PC-3 (cell line): ENCODE results near the gene SLC6A7. TPM values are rescaled to one million over a fixed set of nuclear protein-coding genes. Genes with fewer than 3 reads are reported as not detected.

Experiments
- ATAC-seq: fragments of 200-7000 bp; cut with Tn5 transposase; 2 replicates; pipeline ENCODE4 v1.9.1; 2020; ENCODE audit warnings: mild to moderate bottlenecking, moderate library complexity
- BruUV-seq: library from RNA; stranded (reverse); fragments of 400-500 nt; replicated peaks from 2 replicates; lab custom pipeline; 2021; lab: Mats Ljungman, UMichigan
- CTCF ChIA-PET: fragments of 300-600 bp; sonication (Branson Sonifier 250); formaldehyde crosslinking; loops from one replicate; lab custom pipeline; 2022; ENCODE audit warnings: antibody characterized with exemption; lab: Charles Lee
- POLR2A ChIA-PET: fragments of 300-600 bp; sonication (Branson Sonifier 250); formaldehyde crosslinking; loops from one replicate; lab custom pipeline; 2022; ENCODE audit warnings: antibody characterized with exemption; ENCODE audit not compliant: unreplicated experiment; lab: Charles Lee
- DNase-seq: peaks from one replicate; pipeline ENCODE4 v3.0.0-alpha.2; 2015
- H2AFZ ChIP-seq: fragments of 300-600 bp; sonication (generic); 2 replicates; pipeline ENCODE4 v1.6.0; 2016; ENCODE audit warnings: antibody characterized with exemption, low read length
- H3F3A ChIP-seq: fragments of 300-600 bp; sonication (generic); one replicate; pipeline ENCODE4 v1.6.0; 2017; ENCODE audit warnings: antibody characterized with exemption, low read length, control low read depth, mild to moderate bottlenecking; ENCODE audit not compliant: unreplicated experiment
- H3K27ac ChIP-seq: fragments of 300-600 bp; sonication (generic); 2 replicates; pipeline ENCODE4 v1.5.1; 2016; ENCODE audit warnings: mild to moderate bottlenecking, low read length
- H3K27me3 ChIP-seq: fragments of 300-600 bp; sonication (generic); 2 replicates; pipeline ENCODE4 v1.6.1; 2016; ENCODE audit warnings: low read length, mixed read lengths
- H3K36me3 ChIP-seq: fragments of 300-600 bp; sonication (generic); 2 replicates; pipeline ENCODE4 v1.6.1; 2016; ENCODE audit warnings: low read depth, mixed run types, low read length, mixed read lengths
- H3K4me1 ChIP-seq: fragments of 300-600 bp; sonication (generic); 2 replicates; pipeline ENCODE4 v1.5.1; 2016; ENCODE audit warnings: low read length; ENCODE audit not compliant: insufficient read depth
- H3K4me2 ChIP-seq: fragments of 300-600 bp; sonication (generic); 2 replicates; pipeline ENCODE4 v1.6.0; 2016; ENCODE audit warnings: low read length
- H3K4me3 ChIP-seq: fragments of 300-600 bp; sonication (generic); 2 replicates; pipeline ENCODE4 v1.5.1; 2016; ENCODE audit warnings: mild to moderate bottlenecking, low read length, mixed read lengths
- H3K79me2 ChIP-seq: fragments of 300-600 bp; sonication (generic); 2 replicates; pipeline ENCODE4 v1.6.1; 2017; ENCODE audit warnings: low read length, mixed read lengths
- H3K9ac ChIP-seq: fragments of 300-600 bp; sonication (generic); 2 replicates; pipeline ENCODE4 v1.6.0; 2016; ENCODE audit warnings: mild to moderate bottlenecking, low read length
- H3K9me2 ChIP-seq: fragments of 300-600 bp; sonication (generic); replicated peaks from 2 replicates; pipeline ENCODE4 v1.6.1; 2016; ENCODE audit warnings: mixed run types, low read length, mixed read lengths
- H3K9me3 ChIP-seq: fragments of 300-600 bp; sonication (generic); 2 replicates; pipeline ENCODE4 v1.6.1; 2016; ENCODE audit warnings: low read length, mixed read lengths
- H4K20me1 ChIP-seq: fragments of 300-600 bp; sonication (generic); 2 replicates; pipeline ENCODE4 v1.6.1; 2016; ENCODE audit warnings: low read length, mixed read lengths
- CTCF ChIP-seq: fragments of 300-600 bp; sonication (generic); conservative IDR thresholded peaks from 2 replicates; pipeline ENCODE4 v1.5.1; 2017; ENCODE audit warnings: antibody characterized with exemption, low read depth, mild to moderate bottlenecking, low read length
- EZH2 ChIP-seq: fragments of 300-600 bp; sonication (generic); IDR thresholded peaks from one replicate; pipeline ENCODE4 v1.6.1; 2017; ENCODE audit warnings: antibody characterized with exemption, mild to moderate bottlenecking, low read length; ENCODE audit not compliant: unreplicated experiment
- EZH2phosphoT487 ChIP-seq: fragments of 300-600 bp; sonication (generic); IDR thresholded peaks from 2 replicates; pipeline ENCODE4 v1.6.1; 2018; ENCODE audit warnings: mild to moderate bottlenecking, antibody characterized with exemption, low read length, borderline replicate concordance
- intact Hi-C: fragments of 100-400 bp; cut with micrococcal nuclease; formaldehyde crosslinking; loops from 2 replicates; pipeline ENCODE4 v1.9.0; 2023
- total RNA-seq: library from RNA; depleted of rRNA; stranded (reverse); fragments of >200 nt; gene quantifications from 2 replicates; pipeline ENCODE4 v1.2.3, GENCODE V29; 2014

SLC6A7 gene
- total RNA-seq, 1 experiment from 2014 or later: 0.29 TPM

GRCh38 chr5:150219142-150219541 lies 29.3 kb downstream of the SLC6A7 start:
- no peak overlapping the region for H3K4me3 ChIP-seq
- no TSS peak for BruUV-seq
- ChIA-PET POLR2A (interaction anchor here (0.6 kb wide), 1 partner anchor 676 kb away, joined by 5 read pairs; no protein-coding TSS in a partner anchor), CTCF (interaction anchor here (0.6 kb wide), 3 partner anchors 48 to 89 kb away, joined by 3 to 7 read pairs (median 3); no protein-coding TSS in a partner anchor)
- no peaks in the 10 kb centered on the region for H3K9me3 ChIP-seq
- H3K9me2 ChIP-seq: no peaks in the 10 kb centered on the region
- no peaks in the 10 kb centered on the region for H3K36me3 ChIP-seq
- no peak overlapping the region for H2AFZ ChIP-seq
- no peak overlapping the region for H3K4me2 ChIP-seq
- H3F3A ChIP-seq: no peaks in the 10 kb centered on the region
- no peaks in the 10 kb centered on the region for H3K79me2 ChIP-seq
- H3K4me1 ChIP-seq: peaks cover 8% of the 10 kb centered on the region; the same call in 1 of the 2 replicates
- DNase-seq: no peak
- no peaks in the 10 kb centered on the region for H3K27me3 ChIP-seq
- TF ChIP-seq EZH2phosphoT487: no peak
- TF ChIP-seq EZH2: no peak
- H3K27ac ChIP-seq: no peak overlapping the region
- H3K9ac ChIP-seq: no peak overlapping the region
- H4K20me1 ChIP-seq: no peaks in the 10 kb centered on the region
- ATAC-seq: no peak
- intact Hi-C loops: loop anchor here (5.0 kb wide), 1 partner anchor 217 kb away; the partner anchor contains the start of genes HMGXB3 and TIGD6

- no peaks in the 10 kb centered on the region for H3K79me2 ChIP-seq
- H3K36me3 ChIP-seq: no peaks in the 10 kb centered on the region
- DNase-seq (no peak), ATAC-seq (no peak)
- no peak overlapping the region for H3K4me2 ChIP-seq
- no peaks in the 10 kb centered on the region for H3K9me2 ChIP-seq
- H3F3A ChIP-seq: no peaks in the 10 kb centered on the region
- no peaks in the 10 kb centered on the region for H4K20me1 ChIP-seq
- no peaks in the 10 kb centered on the region for H3K27me3 ChIP-seq
- no peak overlapping the region for H3K9ac ChIP-seq
- TF ChIP-seq CTCF (no peak), EZH2phosphoT487 (no peak), EZH2 (no peak)
- no peaks in the 10 kb centered on the region for H3K9me3 ChIP-seq
- intact Hi-C loops: loop anchor here (5.0 kb wide), 1 partner anchor 218 kb away; the partner anchor contains the start of genes HMGXB3 and TIGD6
- no TSS peak for BruUV-seq
- POLR2A ChIA-PET: no interaction called here
- H3K27ac ChIP-seq: no peak overlapping the region
- peaks cover 8% of the 10 kb centered on the region; the same call in 1 of the 2 replicates for H3K4me1 ChIP-seq
- CTCF ChIA-PET: no interaction called here
- no peak overlapping the region for H2AFZ ChIP-seq
- H3K4me3 ChIP-seq: no peak overlapping the region
Observed at GRCh38 chr5:150219861-150220260, 30.0 kb downstream of the SLC6A7 start.

- Histone ChIP-seq H3K9me2 (no peaks in the 10 kb centered on the region), H3F3A (no peaks in the 10 kb centered on the region), H3K79me2 (no peaks in the 10 kb centered on the region), H3K9me3 (no peaks in the 10 kb centered on the region), H3K27me3 (no peaks in the 10 kb centered on the region), H3K4me3 (no peak overlapping the region), H3K4me2 (no peak overlapping the region), H4K20me1 (no peaks in the 10 kb centered on the region), H3K36me3 (no peaks in the 10 kb centered on the region), H2AFZ (no peak overlapping the region), H3K9ac (no peak overlapping the region), H3K27ac (no peak overlapping the region), H3K4me1 (no peaks in the 10 kb centered on the region)
- intact Hi-C loops: no loop called here
- ChIA-PET POLR2A (no interaction called here), CTCF (no interaction called here)
- ATAC-seq (no peak), DNase-seq (no peak)
- BruUV-seq: no TSS peak
- TF ChIP-seq EZH2: no peak
- TF ChIP-seq CTCF: no peak
Observed at GRCh38 chr5:150221471-150221870, 31.6 kb downstream of the SLC6A7 start.
